HG03135 (cell line): Measurements from ENCODE around the gene PCIF1.
"Not testable (repeated sequence)": the region's sequence is repeated elsewhere in the genome, so short reads cannot be mapped to it uniquely, and the experiment has no call there.

Source experiments
- ATAC-seq: cut with Tn5 transposase; IDR thresholded peaks from one replicate; pipeline ENCODE4 v1.9.1; 2021; ENCODE audit warnings: mild to moderate bottlenecking, moderate library complexity; ENCODE audit not compliant: unreplicated experiment

Gene PCIF1

DNA sequence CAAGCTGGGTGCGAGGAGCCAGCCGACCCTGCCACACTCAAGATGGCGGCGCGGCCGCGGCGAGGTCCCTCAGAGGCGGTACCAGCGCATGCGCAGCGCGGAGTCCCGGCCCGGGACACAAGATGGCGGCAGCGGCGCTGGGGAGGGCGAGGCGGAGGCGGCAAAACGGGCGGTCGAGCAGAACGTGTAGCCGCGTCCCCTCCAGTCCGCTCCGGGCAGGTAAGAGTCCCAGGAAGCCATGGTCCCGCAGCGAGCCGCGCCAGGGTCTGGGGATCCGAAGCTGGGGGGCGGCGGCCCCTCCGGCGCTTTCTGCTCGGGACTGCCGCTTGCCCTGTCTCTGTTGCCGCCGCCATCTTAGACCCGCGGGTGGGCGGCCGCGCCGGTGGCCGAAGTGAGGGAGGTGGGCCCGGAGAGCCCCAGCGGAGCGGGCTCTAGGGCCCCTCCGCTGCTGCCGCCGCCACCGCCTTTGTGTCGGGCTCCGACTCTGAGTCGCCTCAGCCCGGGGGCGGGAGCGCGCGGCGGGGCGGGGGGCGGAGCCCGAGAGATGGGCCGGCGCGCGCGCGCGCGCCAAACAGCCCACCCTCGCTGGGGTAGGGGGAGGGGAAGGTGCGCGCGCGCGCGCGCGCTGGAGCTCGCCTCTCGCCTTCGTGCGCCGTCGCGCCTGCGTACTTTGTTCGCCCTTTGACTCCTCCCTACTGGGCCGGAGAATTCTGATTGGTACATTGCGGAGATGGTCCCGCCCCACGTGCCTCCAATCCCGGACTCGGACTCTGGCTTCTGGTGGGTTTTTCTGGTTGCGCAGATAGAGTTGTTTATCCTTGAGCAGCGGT is at the start of gene PCIF1:
Gene PCIF1 (plus strand): TSS at position 98 of the 830 bp plus-strand sequence. CDS start 4,317 bp downstream, outside the sequence.
- ATAC-seq = peak; percentile 75

DNA sequence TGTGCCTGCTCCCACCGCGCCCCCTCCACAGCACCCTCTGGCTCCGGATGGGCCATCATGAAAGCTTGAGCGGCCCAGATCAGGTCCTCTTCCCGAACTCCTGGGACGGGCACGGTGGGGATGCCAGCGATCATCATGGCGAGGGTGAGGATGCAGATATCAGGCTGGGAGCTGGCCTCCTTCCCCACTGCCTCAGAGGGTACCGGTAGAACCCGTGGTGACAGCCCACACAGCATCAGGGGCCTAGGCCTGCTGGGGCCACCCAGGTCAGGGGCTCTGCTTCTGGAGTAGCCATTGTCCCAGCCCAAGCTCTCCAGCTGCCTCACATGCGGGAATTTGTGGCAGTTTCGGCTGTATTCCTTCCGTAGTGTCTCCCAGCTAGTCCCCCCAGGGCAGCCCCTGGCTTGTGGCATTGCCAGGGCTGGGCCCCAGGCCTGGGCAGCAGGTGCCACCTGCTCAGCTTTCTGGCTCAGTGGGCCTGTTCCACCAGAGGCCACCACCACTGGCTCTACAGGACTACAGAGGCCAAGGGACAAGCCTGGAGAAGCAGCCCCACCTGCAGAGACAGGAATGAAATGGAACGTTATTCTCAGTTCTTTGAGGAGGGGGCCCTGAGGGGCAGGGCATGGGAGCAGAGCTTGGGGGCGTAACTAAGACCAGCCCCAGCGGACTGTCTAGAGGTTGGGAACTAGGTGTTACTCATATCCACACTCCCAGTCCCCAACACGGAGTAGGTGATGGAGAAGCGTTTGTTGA is 47.7 kb upstream of the PCIF1 start:
- ATAC-seq = no peak

DNA sequence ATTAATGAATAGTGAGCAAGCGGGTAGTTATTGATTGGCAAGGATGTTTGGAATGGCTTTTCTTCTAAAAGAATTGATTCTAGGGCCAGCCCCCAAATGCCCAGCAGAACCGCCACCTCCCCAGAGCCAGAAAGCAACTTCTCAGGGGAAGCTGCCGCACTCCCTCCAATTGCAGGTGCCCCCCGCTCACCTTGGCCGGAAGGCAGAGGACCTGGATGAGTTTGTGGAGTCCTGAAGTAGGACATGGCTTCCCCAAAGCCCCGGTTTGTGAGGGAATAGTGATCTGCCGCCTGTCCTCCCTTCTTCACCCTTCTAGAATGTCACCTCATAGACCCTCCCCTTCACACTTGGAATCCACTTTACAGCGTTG is 47.2 kb upstream of the PCIF1 start, which contains the start of gene SPATA25:
Gene SPATA25 (minus strand): TSS at position 277 of the 370 bp plus-strand sequence. CDS start 32 bp downstream, at position 245.
- no peak for ATAC-seq

DNA sequence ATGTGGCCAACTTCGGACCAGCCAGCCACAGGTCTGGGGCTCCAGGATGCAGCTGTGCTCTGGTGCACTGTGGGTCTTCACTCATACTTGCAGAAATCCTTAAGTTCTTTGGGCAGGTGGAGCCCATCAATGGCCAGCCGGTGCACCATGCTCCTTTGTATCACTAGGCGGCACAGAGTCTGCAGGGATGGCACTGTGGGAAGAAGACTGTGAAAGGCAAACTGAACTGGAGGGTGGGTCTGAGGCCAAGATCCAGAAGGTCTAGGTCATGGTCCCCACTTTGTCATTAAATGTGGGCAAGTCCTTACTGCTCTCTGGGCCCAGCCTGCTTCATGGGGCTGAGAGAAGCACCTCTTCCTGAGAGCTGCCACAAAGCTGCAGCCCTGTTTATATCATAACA is 45.8 kb upstream of the PCIF1 start:
- ATAC-seq = no peak

DNA sequence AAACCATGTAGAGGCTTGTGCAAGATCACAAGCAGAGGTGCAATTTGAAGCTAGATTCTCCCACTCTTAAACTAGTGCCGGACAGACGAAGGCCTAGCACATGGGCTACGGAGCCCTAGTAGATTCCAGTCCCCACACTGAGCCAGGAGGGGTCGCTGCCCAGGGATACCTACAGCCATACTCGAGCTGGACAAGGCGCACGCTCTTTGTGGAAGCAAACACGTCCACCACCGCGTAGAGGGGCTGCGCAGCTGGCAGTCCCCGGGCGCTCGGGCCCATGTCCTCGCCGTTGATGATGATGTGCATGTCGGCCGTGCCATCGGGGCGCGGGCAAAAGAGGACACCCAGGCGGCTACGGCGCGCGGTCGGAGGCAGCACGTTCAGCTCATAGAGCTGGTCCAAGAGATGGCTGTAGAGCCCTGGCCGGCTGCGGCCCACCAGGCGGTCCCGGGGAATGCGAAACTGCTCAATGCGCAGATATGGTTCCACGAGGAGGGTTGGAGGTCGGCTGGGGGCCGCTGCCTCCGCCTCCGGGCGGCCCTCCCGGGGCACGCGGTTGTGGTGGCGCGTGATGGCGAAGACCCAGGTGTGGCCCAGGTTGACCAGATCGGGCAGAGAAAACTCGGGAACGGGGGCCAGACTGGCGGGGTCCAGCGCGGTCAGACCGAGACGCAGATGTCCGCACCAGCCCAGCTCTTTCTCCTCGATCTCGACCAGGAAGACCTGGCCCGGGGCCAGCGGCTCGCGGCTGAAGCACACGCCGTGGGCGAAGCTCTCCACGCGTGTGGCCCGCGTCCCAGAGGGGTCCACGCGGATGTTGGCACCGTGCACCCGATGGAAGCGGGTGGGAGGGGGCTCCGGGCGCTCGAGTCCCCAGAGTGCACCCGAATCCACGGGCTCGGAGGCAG is 44.2 kb upstream of the PCIF1 start:
- peak; percentile 12 for ATAC-seq

DNA sequence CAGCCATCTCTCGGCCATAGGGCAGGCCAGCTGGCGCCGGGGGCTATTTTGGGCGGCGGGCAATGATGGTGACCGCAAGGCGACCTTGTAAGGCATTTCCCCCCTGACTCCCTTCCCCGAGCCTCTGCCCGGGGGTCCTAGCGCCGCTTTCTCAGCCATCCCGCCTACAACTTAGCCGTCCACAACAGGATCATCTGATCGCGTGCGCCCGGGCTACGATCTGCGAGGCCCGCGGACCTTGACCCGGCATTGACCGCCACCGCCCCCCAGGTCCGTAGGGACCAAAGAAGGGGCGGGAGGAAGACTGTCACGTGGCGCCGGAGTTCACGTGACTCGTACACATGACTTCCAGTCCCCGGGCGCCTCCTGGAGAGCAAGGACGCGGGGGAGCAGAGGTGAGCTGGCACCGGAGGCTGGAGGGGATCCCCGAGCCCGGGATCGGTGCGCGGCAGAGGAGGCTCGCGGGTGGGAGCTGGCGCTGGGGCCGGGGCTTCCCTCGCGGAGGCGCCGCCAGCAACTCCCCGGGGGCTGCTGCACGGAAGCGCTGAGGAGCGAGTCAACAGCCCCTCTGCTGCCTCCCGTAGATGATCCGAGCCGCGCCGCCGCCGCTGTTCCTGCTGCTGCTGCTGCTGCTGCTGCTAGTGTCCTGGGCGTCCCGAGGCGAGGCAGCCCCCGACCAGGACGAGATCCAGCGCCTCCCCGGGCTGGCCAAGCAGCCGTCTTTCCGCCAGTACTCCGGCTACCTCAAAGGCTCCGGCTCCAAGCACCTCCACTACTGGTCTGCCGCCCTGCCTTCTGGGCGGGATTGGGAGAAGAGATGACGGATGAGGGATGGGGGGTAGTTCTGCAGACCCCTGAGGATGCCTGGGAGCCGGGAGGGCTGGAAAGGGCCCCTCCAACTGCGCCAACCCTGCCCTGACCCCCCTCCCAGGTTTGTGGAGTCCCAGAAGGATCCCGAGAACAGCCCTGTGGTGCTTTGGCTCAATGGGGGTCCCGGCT is 43.2 kb upstream of the PCIF1 start, which contains the start of the genes CTSA and NEURL2:
Gene CTSA (plus strand): TSS at position 351 of the 999 bp plus-strand sequence. CDS start 234 bp downstream, at position 585.
Gene NEURL2 (minus strand): TSS at position 224 of the 999 bp plus-strand sequence. CDS start 217 bp downstream, at position 7.
- ATAC-seq = peak; percentile 68

DNA sequence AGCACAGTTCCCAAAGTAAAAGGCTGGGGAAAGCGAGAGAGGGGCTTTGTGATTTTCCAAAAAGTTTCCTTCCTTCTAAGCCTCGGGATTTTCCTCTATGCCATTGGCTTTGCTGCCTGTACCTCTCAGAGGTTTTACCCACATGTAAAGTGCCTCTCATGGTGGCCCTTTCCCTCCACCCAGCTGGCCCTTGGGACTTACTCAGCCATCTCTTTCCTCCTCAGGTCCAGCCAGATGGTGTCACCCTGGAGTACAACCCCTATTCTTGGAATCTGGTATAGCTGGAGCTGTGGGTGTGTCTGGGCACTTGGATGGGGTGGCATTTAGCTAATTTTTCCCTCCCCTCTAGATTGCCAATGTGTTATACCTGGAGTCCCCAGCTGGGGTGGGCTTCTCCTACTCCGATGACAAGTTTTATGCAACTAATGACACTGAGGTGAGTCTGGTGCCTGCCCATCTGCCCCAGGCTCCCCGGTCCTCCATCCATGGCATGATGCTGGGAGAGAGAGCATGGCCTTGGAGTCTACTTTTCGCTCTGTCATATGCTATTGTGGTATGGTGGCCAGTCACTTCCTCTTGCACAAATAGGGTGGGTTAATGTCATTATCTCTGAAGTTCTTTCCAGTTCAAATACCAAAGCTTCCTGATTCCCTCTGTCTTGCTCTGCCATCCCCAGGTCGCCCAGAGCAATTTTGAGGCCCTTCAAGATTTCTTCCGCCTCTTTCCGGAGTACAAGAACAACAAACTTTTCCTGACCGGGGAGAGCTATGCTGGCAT is 42.2 kb upstream of the PCIF1 start:
- ATAC-seq = no peak

DNA sequence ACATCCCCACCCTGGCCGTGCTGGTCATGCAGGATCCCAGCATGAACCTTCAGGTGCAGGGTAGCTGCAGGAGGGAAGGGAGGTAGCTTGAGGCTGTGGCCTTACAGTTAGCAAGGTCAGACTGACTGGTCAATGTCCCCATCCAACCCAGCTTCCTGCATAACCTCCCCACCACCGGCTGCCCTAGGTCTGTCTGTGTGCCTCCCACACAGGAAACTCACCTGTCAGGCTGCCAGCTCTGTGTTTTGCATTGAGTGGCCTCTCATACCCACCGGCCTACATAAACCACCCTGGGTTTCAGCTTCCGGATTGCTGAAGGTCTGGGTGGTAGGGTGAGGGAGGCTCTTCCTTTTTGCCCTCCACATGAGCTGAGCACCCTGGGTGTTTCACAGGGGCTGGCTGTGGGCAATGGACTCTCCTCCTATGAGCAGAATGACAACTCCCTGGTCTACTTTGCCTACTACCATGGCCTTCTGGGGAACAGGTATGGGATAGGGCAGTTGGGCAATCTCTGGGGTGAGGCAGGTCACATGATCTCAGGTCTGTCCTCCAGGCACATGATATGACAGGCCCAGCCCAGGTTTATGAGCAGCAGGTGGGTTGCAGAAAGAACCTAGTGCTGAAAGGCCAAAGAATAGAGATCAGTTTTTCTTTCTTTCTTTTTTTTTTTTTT is 41.5 kb upstream of the PCIF1 start:
- ATAC-seq = no peak

DNA sequence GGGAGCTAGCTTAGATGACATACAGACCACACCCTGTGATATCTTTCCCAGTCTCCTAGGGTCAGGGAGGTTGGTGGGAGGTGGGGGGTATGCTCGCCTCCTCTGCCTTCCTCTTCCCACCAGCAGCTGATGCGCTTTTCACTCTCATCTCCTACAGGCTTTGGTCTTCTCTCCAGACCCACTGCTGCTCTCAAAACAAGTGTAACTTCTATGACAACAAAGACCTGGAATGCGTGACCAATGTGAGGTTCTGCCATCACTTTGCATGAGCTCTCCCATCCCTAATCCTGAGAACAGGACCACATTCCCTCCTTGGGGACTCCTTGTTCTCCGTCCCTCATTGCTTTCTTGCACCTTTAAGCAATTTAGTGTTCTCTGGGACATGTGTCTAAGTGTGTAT is 40.7 kb upstream of the PCIF1 start:
- no peak for ATAC-seq

DNA sequence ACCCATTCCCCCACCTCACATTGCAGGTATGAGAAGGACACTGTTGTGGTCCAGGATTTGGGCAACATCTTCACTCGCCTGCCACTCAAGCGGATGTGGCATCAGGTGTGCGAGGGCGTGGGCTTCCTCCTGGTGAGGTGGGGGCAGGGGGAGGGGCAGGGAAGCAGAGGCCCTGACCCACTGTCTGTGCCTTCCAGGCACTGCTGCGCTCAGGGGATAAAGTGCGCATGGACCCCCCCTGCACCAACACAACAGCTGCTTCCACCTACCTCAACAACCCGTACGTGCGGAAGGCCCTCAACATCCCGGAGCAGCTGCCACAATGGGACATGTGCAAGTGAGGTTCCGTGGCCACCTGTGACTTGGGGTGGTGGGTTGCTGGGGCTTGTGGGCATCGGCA is 39.7 kb upstream of the PCIF1 start:
- ATAC-seq = no peak

DNA sequence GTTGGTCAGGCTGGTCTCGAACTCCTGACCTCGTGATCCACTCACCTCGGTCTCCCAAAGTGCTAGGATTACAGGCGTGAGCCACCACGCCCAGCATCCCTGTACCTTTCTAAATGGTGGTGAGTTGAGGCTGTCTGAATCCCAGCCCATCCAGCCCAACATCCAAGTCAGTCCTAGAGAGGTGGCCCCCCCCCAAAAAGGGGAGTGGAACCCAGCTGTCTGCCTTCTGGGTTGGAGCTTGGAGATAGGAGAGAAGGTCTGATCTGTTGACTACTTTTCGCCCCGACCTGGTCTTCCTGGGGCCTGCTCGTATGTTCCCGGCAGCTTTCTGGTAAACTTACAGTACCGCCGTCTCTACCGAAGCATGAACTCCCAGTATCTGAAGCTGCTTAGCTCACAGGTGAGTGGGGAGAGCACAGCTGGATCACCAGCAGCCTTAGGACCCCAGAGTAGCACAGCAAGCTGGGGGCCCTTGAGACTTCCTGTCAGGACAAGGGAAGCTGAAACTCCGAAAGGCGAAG is 37.8 kb upstream of the PCIF1 start:
- ATAC-seq = no peak

DNA sequence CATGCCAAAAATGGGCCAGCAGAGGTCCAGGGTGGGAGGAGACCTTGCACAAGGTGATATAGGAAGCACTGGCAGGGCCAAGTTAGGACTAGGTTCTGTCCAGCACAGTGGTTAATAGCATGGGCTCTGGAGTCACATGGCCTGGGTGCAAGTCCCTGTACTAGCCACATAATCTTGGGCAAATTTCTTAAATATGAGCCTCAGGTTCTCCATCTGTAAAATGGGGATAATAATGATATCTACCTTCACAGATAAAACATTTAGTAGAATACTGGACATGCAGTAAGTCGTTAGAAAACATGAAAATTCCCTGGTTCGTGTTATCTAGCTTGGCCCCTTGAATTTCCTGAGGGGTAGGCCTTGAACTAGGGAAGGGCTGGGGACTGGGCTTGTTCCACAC is 37.2 kb upstream of the PCIF1 start:
- ATAC-seq = no peak

DNA sequence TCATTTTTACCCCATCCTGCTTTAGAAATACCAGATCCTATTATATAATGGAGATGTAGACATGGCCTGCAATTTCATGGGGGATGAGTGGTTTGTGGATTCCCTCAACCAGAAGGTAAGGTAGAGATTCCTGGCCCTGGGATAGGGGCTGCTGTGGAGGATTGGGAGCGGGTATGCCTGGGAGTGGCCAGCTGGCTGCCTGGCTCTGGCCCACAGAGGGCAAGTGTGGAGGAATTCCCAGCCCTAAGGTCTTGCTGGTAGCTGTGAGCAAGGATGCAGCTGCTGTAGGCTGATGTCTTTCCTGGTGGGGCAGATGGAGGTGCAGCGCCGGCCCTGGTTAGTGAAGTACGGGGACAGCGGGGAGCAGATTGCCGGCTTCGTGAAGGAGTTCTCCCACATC is 36.8 kb upstream of the PCIF1 start:
- no peak for ATAC-seq

DNA sequence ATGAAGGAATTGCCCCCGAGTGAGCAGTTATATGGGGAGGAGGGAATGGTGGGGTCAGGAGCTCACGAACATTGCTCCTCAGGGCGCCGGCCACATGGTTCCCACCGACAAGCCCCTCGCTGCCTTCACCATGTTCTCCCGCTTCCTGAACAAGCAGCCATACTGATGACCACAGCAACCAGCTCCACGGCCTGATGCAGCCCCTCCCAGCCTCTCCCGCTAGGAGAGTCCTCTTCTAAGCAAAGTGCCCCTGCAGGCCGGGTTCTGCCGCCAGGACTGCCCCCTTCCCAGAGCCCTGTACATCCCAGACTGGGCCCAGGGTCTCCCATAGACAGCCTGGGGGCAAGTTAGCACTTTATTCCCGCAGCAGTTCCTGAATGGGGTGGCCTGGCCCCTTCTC is 36.2 kb upstream of the PCIF1 start:
- no peak for ATAC-seq

DNA sequence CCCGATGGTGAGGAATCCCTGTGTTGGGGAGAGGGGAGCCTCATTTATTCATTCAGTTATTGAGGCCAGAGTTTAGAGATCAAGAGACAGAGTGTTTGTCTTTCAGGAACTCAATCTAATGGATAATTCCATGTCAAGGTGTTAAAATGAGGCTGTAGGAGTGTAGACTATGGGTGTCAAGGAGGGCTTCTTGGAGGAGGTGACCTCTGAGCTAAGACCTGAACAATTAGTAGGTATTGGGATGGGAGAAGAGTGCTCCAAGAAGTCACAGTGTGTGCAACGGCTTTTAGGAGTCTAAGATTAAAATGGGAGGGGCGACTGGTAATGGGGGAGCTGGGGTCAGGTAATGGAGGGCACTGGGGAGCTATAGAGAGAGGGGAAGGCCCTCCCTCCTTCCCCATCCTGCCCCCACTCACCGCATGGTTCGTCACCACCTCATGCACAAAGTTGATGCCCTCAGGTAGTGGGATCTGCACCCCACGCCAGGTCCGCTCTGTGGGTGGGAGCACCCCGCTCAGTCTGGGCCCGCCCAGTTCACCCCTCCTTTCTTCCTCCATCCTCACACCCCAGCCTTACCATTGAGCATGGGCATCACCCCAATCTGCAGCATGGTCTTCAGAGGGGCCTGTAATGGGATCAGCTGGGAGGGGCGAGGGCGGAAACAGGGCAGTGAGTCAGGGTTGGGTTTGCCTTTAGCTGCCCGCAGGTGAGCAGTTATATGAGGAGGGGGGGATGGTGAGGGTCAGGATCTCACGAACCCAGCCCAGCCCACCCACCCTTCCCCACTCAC is 35.2 kb upstream of the PCIF1 start:
- ATAC-seq = no peak

DNA sequence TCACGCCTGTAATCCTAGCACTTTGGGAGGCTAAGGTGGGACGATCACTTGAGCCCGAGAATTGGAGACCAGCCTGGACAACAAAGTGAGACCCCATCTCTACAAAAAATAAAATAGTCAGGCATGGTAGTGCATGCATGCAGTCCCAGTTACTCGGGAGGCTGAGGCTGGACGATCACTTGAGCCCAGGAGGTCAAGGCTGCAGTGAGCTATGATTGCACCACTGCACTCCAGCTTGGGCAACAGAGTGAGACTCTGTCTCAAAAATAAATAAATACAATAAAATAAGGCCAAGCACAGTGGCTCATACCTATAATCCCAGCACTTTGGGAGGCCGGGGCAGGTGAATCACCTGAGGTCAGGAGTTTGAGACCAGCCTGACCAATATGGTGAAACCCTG is 33.2 kb upstream of the PCIF1 start:
- not testable (repeated sequence) for ATAC-seq

DNA sequence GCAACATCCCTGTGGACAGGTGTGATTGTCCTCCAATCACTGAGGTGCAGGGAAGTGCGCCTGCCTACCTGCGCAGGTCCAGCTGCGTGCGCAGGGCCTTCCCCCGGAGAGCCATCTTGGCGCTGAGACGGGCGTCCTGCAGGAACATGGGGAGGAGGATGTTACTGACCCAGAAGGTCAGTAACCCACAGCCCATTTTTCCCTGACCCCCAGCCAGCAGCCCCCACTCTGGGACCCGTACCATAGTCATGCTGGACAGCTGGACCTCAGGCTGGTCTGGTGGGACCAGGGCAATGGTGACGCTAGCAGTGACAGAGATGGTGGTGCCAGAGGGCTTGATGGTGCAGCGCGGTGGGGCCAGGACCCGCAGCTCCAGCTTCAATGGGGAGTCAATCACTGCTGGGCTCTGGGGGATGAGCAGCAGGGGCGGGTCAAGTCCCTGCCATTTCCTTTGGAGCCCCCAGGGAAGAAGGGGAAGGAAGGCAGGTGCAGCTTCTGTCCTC is 32.2 kb upstream of the PCIF1 start:
- no peak for ATAC-seq
